Natural killer cell (primary cell): Measurements from ENCODE around the gene TMEM217. TPM values are rescaled to one million over a fixed set of nuclear protein-coding genes. Genes with fewer than 3 reads are reported as not detected.

ENCODE experiments used
- ATAC-seq, 3 donors: fragments of 150-1000 bp in 2 of 3; fragments of 200-7000 bp in 1 of 3; cut with Tn5 transposase; 1 replicate in 1 of 3; 2 replicates in 2 of 3; pipeline ENCODE4 v1.10.0; 2021; ENCODE audit warnings: mild to moderate bottlenecking in 2 of 3, moderate library complexity in 2 of 3
- DNase-seq, 2 donors: peaks; one replicate each; pipeline versions ENCODE4 v3.0.0 to v3.0.0-alpha.2; 2013 to 2021; ENCODE audit warnings: mixed read lengths in 1 of 2
- H3K27ac ChIP-seq: one replicate; pipeline ENCODE4 v1.5.1; 2013; ENCODE audit warnings: mild to moderate bottlenecking, low read length
- H3K27me3 ChIP-seq: one replicate; pipeline ENCODE4 v1.6.1; 2013; ENCODE audit warnings: low read length; ENCODE audit not compliant: control insufficient read depth, insufficient read depth
- H3K36me3 ChIP-seq: one replicate; pipeline ENCODE4 v1.6.1; 2013; ENCODE audit warnings: low read length; ENCODE audit not compliant: control insufficient read depth, insufficient read depth
- H3K4me1 ChIP-seq: one replicate; pipeline ENCODE4 v1.6.1; 2013; ENCODE audit warnings: low read length; ENCODE audit not compliant: control insufficient read depth, insufficient read depth
- H3K4me3 ChIP-seq: one replicate; pipeline ENCODE4 v1.5.1; 2013; ENCODE audit warnings: low read length
- H3K9me3 ChIP-seq: one replicate; pipeline ENCODE4 v1.6.1; 2013; ENCODE audit warnings: low read length; ENCODE audit not compliant: control insufficient read depth, insufficient read depth
- H3K27ac Mint-ChIP-seq, 2 donors: one replicate each; pipeline ENCODE4 v1.8.0; 2022; ENCODE audit warnings: mild to moderate bottlenecking in 2 of 2, mixed read lengths in 2 of 2, moderate library complexity in 1 of 2
- H3K27me3 Mint-ChIP-seq, 2 donors: one replicate each; pipeline ENCODE4 v1.8.0; 2022; ENCODE audit warnings: low read depth in 2 of 2, mixed read lengths in 2 of 2
- H3K36me3 Mint-ChIP-seq: one replicate; pipeline ENCODE4 v1.8.0; 2022; ENCODE audit warnings: mixed read lengths
- H3K4me1 Mint-ChIP-seq, 2 donors: one replicate each; pipeline ENCODE4 v1.8.0; 2022; ENCODE audit warnings: mixed read lengths in 2 of 2
- H3K4me3 Mint-ChIP-seq: one replicate; pipeline ENCODE4 v1.8.0; 2022; ENCODE audit warnings: mild to moderate bottlenecking, moderate library complexity, mixed read lengths
- H3K9me3 Mint-ChIP-seq, 2 donors: one replicate each; pipeline ENCODE4 v1.8.0; 2022; ENCODE audit warnings: mixed read lengths in 2 of 2
- CTCF ChIP-seq: fragments of 200-600 bp; IDR thresholded peaks from one replicate; pipeline ENCODE4 v1.8.0; 2022; ENCODE audit warnings: antibody characterized with exemption
- WGBS: methylation state at CpG from one replicate; pipeline ENCODE4 v1.1.7; 2013; ENCODE audit warnings: missing lambda C conversion rate; ENCODE audit not compliant: insufficient coverage; 5-methylcytosine and 5-hydroxymethylcytosine counted together
- intact Hi-C: fragments of 100-400 bp; cut with micrococcal nuclease; formaldehyde crosslinking; loops from one replicate; pipeline ENCODE4 v1.14.2; 2022
- total RNA-seq, 4 donors: library from RNA; stranded (reverse); fragments of 120-200 nt in 1 of 4; gene quantifications; one replicate each; pipeline versions ENCODE4 v1.2.3 to v1.2.4, GENCODE V29; 2013 to 2022

The TMEM217 gene
- total RNA-seq, 3 donors from 2014 or later (not counting 1 experiment from before 2014, with no cell fraction given) = 0.75 to 2.1 (median 0.75) TPM

- peaks cover 47% of the 10 kb centered on the region for H3K4me1 ChIP-seq
- no peaks in the 10 kb centered on the region for H3K27me3 ChIP-seq
- Mint-ChIP-seq H3K9me3 (no peaks in the 10 kb centered on the region), H3K27me3 (no peaks in the 10 kb centered on the region), H3K4me1 (peaks cover 39 to 40% of the 10 kb centered on the region in 2 donors), H3K27ac (peak overlapping the region; percentile 12 to 80), H3K36me3 (no peaks in the 10 kb centered on the region), H3K4me3 (no peak overlapping the region)
- H3K4me3 ChIP-seq = no peak overlapping the region
- TF ChIP-seq CTCF = no peak
- 81% methylated on average over 12 of the region's 12 CpGs for WGBS
- ATAC-seq (no peak), DNase-seq (peak in 1 of 2 donors; percentile 84)
- intact Hi-C loops = loop anchor here (1.0 to 2.0 kb wide), 5 partner anchors 27 to 443 kb away; partner anchors contain the start of gene C6orf89
- H3K27ac ChIP-seq = peak overlapping the region; percentile 22
- H3K9me3 ChIP-seq = no peaks in the 10 kb centered on the region
- no peaks in the 10 kb centered on the region for H3K36me3 ChIP-seq
Measured at GRCh38 chr6:37209461-37210205, 48.3 kb downstream of the TMEM217 start.

- DNase-seq = no peak
- intact Hi-C loops = loop anchor here (1.0 to 2.0 kb wide), 2 partner anchors 26 to 157 kb away; no protein-coding TSS in a partner anchor
- no peak overlapping the region for H3K4me3 ChIP-seq
- H3K36me3 Mint-ChIP-seq = no peaks in the 10 kb centered on the region
- H3K4me1 Mint-ChIP-seq = peaks cover 46% of the 10 kb centered on the region in 2 donors
- no peaks in the 10 kb centered on the region for H3K36me3 ChIP-seq
- H3K27ac Mint-ChIP-seq = no peak overlapping the region
- H3K9me3 ChIP-seq = no peaks in the 10 kb centered on the region
- WGBS = 98% methylated on average over 5 of the region's 7 CpGs
- TF ChIP-seq CTCF = no peak
- no peak overlapping the region for H3K27ac ChIP-seq
- H3K27me3 Mint-ChIP-seq = no peaks in the 10 kb centered on the region
- no peak for ATAC-seq
- no peaks in the 10 kb centered on the region for H3K27me3 ChIP-seq
- no peaks in the 10 kb centered on the region for H3K9me3 Mint-ChIP-seq
- peaks cover 47% of the 10 kb centered on the region for H3K4me1 ChIP-seq
- H3K4me3 Mint-ChIP-seq = no peak overlapping the region
Measured at GRCh38 chr6:37208793-37209192, 49.2 kb downstream of the TMEM217 start.

GRCh38 chr6:37207903-37208456 is 50.0 kb downstream of the TMEM217 start:
- DNase-seq (peak; percentile 83 to 91), ATAC-seq (peak; percentile 91)
- TF ChIP-seq CTCF = peak; percentile 92
- no peaks in the 10 kb centered on the region for H3K27me3 Mint-ChIP-seq
- Histone ChIP-seq H3K9me3 (no peaks in the 10 kb centered on the region), H3K4me1 (peaks cover 50% of the 10 kb centered on the region), H3K4me3 (no peak overlapping the region), H3K27me3 (no peaks in the 10 kb centered on the region), H3K36me3 (no peaks in the 10 kb centered on the region), H3K27ac (peak overlapping the region; percentile 37)
- intact Hi-C loops = loop anchor here (1.0 to 2.0 kb wide), 2 partner anchors 25 to 157 kb away; no protein-coding TSS in a partner anchor
- H3K9me3 Mint-ChIP-seq = no peaks in the 10 kb centered on the region
- peak overlapping the region; percentile 28 for H3K4me3 Mint-ChIP-seq
- H3K36me3 Mint-ChIP-seq = no peaks in the 10 kb centered on the region
- peak overlapping the region; percentile 59 to 82 for H3K27ac Mint-ChIP-seq
- 53% methylated on average over 7 of the region's 7 CpGs for WGBS
- H3K4me1 Mint-ChIP-seq = peaks cover 51 to 54% of the 10 kb centered on the region in 2 donors
